ENCODE data around the gene UNG.

Gene UNG

DNA sequence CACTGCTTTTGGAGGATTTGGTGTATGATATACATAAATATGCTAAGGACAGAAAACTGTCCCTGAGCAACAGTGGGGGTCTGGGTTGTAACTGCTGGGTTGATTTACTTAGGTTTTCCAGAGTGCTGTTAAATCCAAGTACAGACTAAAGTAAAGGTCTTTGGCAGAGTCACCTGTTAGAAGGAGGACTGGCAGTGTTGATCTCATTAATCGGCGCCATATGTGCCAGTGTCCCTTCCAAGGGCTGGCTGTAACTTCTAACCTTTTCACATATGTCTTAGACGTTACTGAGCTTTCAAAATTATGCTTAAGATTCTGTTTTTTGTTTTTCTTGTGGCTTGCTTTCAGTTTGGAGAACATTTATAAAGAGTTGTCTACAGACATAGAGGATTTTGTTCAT, 5.1 kb downstream of the UNG start:
- H3K27me3 ChIP-seq (ENCODE audit: control insufficient read depth in 1 of 2, insufficient read depth in 2 of 2, low read length in 2 of 2): no peaks in the 10 kb centered on the region
- peaks cover 16 to 17% of the 10 kb centered on the region in 2 donors for H3K4me1 ChIP-seq (ENCODE audit: control insufficient read depth in 1 of 2, insufficient read depth in 2 of 2, low read length in 2 of 2)
- H3K27ac ChIP-seq (ENCODE audit: low read depth, low read length): no peak overlapping the region
- no peak overlapping the region for H3K9ac ChIP-seq (ENCODE audit: low read depth in 1 of 2, low read length in 2 of 2)
- peaks cover 27 to 52% of the 10 kb centered on the region in 2 donors for H3K36me3 ChIP-seq (ENCODE audit: control insufficient read depth in 1 of 2, insufficient read depth in 2 of 2, low read length in 2 of 2)
- H3K4me3 ChIP-seq (ENCODE audit: low read depth in 1 of 2, low read length in 2 of 2): no peak overlapping the region
- no peaks in the 10 kb centered on the region for H3K9me3 ChIP-seq (ENCODE audit: control insufficient read depth in 1 of 2, low read length in 2 of 2)

DNA sequence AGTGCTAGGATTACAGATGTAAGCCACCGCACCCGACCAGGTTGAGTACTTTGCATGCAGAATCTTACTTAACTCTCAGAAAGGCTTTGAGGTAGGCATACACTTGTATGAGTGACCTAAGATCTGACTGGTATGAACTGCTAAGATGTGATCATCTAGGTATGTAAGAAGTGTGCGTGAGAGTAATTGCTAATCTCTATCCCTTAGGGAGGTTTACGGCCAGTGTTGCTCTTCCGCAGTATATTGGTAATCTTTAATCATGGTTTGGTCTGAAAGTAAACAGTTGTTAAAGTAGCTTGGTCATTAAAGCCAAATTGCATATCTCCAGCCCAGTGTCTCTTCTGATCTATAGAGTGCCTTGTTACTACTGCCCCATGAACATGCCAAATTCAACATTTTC, 7.8 kb downstream of the UNG start:
- Histone ChIP-seq H3K4me1 (ENCODE audit: control insufficient read depth in 1 of 2, insufficient read depth in 2 of 2, low read length in 2 of 2) (peaks cover 1 to 3% of the 10 kb centered on the region in 2 donors), H3K27ac (ENCODE audit: low read depth, low read length) (no peak overlapping the region), H3K27me3 (ENCODE audit: control insufficient read depth in 1 of 2, insufficient read depth in 2 of 2, low read length in 2 of 2) (no peaks in the 10 kb centered on the region), H3K9ac (ENCODE audit: low read depth in 1 of 2, low read length in 2 of 2) (no peak overlapping the region), H3K9me3 (ENCODE audit: control insufficient read depth in 1 of 2, low read length in 2 of 2) (no peaks in the 10 kb centered on the region), H3K36me3 (ENCODE audit: control insufficient read depth in 1 of 2, insufficient read depth in 2 of 2, low read length in 2 of 2) (peaks cover 31 to 72% of the 10 kb centered on the region in 2 donors), H3K4me3 (ENCODE audit: low read depth in 1 of 2, low read length in 2 of 2) (no peak overlapping the region)

DNA sequence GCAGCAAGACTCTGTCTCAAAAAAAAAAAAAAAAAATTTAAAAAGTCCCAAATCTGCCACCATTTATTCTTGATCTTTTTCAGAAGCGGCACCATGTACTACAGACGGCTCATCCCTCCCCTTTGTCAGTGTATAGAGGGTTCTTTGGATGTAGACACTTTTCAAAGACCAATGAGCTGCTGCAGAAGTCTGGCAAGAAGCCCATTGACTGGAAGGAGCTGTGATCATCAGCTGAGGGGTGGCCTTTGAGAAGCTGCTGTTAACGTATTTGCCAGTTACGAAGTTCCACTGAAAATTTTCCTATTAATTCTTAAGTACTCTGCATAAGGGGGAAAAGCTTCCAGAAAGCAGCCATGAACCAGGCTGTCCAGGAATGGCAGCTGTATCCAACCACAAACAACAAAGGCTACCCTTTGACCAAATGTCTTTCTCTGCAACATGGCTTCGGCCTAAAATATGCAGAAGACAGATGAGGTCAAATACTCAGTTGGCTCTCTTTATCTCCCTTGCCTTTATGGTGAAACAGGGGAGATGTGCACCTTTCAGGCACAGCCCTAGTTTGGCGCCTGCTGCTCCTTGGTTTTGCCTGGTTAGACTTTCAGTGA, 12.5 kb downstream of the UNG start:
- no peak overlapping the region for H3K4me3 ChIP-seq (ENCODE audit: low read depth in 1 of 2, low read length in 2 of 2)

DNA sequence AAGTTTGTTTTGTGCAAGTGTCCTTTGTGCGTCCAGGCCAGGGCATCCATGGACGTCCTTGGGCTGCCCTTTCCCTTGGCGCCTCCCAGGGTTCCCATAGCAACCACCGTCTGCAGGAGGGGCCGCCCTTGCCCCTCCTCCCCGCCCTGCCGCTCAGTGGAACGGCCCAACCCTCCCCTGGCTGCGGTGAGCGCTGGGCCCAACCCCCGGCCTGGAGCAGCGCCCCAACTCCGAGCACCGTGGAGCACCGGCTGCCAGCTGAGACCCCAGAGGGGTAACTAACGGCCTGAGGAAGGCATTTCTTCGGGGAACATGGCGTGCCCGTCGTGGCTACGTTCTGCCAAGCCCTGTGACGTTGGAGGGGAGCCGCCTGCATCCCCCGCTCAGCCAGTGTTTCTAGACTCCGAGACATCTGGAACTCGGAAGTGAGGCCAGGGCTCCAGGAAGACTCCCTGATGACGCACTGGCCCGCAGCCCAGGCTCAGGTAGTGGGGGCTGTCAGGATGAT, 13.6 kb downstream of the UNG start:
- Histone ChIP-seq H3K4me1 (ENCODE audit: control insufficient read depth in 1 of 2, insufficient read depth in 2 of 2, low read length in 2 of 2) (peaks cover 39 to 49% of the 10 kb centered on the region in 2 donors), H3K36me3 (ENCODE audit: control insufficient read depth in 1 of 2, insufficient read depth in 2 of 2, low read length in 2 of 2) (peaks cover 7 to 32% of the 10 kb centered on the region in 2 donors), H3K9ac (ENCODE audit: low read depth in 1 of 2, low read length in 2 of 2) (peak overlapping the region; percentile 77 to 94), H3K4me3 (ENCODE audit: low read depth in 1 of 2, low read length in 2 of 2) (peak overlapping the region; percentile 85), H3K9me3 (ENCODE audit: control insufficient read depth in 1 of 2, low read length in 2 of 2) (no peaks in the 10 kb centered on the region), H3K27me3 (ENCODE audit: control insufficient read depth in 1 of 2, insufficient read depth in 2 of 2, low read length in 2 of 2) (no peaks in the 10 kb centered on the region), H3K27ac (ENCODE audit: low read depth, low read length) (peak overlapping the region; percentile 97)

More for the DNA sequence above, 12.5 kb downstream of the UNG start:
- H3K4me1 ChIP-seq (ENCODE audit: control insufficient read depth in 1 of 2, insufficient read depth in 2 of 2, low read length in 2 of 2): peaks cover 27 to 37% of the 10 kb centered on the region in 2 donors
- no peaks in the 10 kb centered on the region for H3K27me3 ChIP-seq (ENCODE audit: control insufficient read depth in 1 of 2, insufficient read depth in 2 of 2, low read length in 2 of 2)
- no peak overlapping the region for H3K9ac ChIP-seq (ENCODE audit: low read depth in 1 of 2, low read length in 2 of 2)
- peaks cover 15 to 44% of the 10 kb centered on the region in 2 donors for H3K36me3 ChIP-seq (ENCODE audit: control insufficient read depth in 1 of 2, insufficient read depth in 2 of 2, low read length in 2 of 2)
- H3K9me3 ChIP-seq (ENCODE audit: control insufficient read depth in 1 of 2, low read length in 2 of 2): no peaks in the 10 kb centered on the region
- H3K27ac ChIP-seq (ENCODE audit: low read depth, low read length): peak overlapping the region; percentile 8

DNA sequence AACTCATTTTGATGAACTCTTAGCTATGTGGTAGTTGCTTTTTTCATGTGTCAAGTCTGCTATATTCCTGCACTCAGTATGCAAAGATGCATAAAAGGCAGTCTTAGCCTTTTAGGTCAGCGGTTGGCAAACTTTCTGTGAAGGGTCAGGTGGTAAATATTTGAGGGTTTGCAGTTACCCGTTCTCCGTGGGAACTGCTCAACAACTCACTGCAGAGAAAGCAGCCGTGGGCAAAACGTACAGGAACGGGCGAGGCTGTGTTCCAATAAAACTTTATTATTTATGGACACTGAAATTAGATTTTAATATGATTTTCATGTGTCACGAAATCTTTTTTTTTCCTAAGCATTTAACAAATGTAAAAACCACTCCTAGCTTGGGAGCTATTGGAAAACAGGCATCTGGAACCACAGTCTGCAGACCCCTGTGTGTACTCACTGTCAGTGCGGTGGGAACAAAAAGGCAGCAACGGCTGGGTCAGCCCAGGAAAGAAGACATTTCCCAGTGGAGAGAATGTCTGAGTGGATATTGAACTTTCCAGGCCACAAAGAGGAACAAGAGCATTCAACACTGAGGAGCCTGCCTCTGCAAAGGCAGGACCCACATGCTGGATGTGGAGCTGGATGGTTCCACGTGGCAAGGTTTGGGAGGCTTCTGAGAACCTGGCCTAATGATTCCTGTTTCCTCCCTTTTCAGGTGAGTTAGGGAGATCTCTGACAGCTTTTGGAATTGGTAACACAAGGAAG, 15.5 kb downstream of the UNG start:
- H3K9me3 ChIP-seq (ENCODE audit: control insufficient read depth in 1 of 2, low read length in 2 of 2): no peaks in the 10 kb centered on the region
- peak overlapping the region; percentile 8 to 34 for H3K9ac ChIP-seq (ENCODE audit: low read depth in 1 of 2, low read length in 2 of 2)
- peaks cover 3 to 20% of the 10 kb centered on the region in 2 donors for H3K36me3 ChIP-seq (ENCODE audit: control insufficient read depth in 1 of 2, insufficient read depth in 2 of 2, low read length in 2 of 2)
- peak overlapping the region; percentile 33 to 57 for H3K4me3 ChIP-seq (ENCODE audit: low read depth in 1 of 2, low read length in 2 of 2)
- H3K27me3 ChIP-seq (ENCODE audit: control insufficient read depth in 1 of 2, insufficient read depth in 2 of 2, low read length in 2 of 2): no peaks in the 10 kb centered on the region
- H3K27ac ChIP-seq (ENCODE audit: low read depth, low read length): peak overlapping the region; percentile 11
- peaks cover 52 to 59% of the 10 kb centered on the region in 2 donors for H3K4me1 ChIP-seq (ENCODE audit: control insufficient read depth in 1 of 2, insufficient read depth in 2 of 2, low read length in 2 of 2)

DNA sequence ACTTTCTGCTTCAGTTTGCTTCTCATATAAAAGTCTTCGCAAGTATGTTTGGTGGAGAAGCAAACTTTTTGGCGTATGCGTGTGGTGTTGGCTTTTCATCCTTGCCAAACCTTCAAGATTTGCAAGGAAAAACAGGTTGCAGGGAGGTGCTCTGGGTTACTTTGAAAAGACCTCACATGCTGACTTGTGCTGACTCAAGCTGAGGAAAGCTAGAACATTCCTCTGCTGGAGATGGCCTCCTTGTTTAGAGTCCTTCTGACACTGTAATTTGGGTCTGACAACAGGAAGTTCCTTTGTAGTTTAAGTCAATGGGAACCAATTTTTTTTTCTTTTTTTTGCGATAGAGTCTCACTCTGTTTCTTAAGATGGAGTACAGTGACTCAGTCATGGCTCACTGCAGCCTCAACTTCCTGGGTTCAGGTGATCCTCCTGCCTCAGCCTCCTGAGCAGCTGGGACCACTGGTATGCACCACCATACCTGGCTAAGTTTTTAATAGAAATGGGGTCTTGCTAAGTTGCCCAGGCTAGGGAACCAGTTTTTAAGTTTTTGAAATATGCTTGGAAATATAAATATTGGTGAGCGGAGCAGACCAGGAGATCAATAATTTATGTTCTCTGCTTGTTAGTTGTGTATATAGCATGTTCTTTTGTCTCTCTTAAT, 16.4 kb downstream of the UNG start:
- peaks cover 61 to 68% of the 10 kb centered on the region in 2 donors for H3K4me1 ChIP-seq (ENCODE audit: control insufficient read depth in 1 of 2, insufficient read depth in 2 of 2, low read length in 2 of 2)
- H3K36me3 ChIP-seq (ENCODE audit: control insufficient read depth in 1 of 2, insufficient read depth in 2 of 2, low read length in 2 of 2): peaks cover 0 to 11% of the 10 kb centered on the region in 2 donors
- H3K27ac ChIP-seq (ENCODE audit: low read depth, low read length): peak overlapping the region; percentile 20
- H3K9ac ChIP-seq (ENCODE audit: low read depth in 1 of 2, low read length in 2 of 2): no peak overlapping the region
- H3K27me3 ChIP-seq (ENCODE audit: control insufficient read depth in 1 of 2, insufficient read depth in 2 of 2, low read length in 2 of 2): no peaks in the 10 kb centered on the region
- H3K9me3 ChIP-seq (ENCODE audit: control insufficient read depth in 1 of 2, low read length in 2 of 2): no peaks in the 10 kb centered on the region
- peak overlapping the region; percentile 33 to 57 for H3K4me3 ChIP-seq (ENCODE audit: low read depth in 1 of 2, low read length in 2 of 2)

DNA sequence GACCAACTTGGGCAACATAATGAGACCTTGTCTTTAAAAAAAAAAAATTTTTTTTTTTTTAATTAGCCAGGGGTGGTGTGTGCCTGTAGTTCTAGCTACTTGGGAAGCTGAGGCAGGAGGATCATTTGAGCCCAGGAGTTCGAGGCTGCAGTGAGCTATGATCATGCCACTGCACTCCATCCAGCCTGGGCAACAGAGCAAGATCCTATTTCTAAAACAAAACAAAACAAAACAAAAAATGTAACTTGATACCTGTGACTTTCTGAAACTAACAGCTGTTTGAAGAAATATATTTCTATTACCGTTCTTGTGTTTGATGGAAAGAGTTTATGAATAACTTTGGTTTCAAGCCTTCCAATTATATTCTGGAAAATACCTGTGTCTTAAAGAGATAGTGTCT, 17.2 kb downstream of the UNG start:
- Histone ChIP-seq H3K9ac (ENCODE audit: low read depth in 1 of 2, low read length in 2 of 2) (peak overlapping the region in 1 of 2 donors; percentile 48), H3K4me3 (ENCODE audit: low read depth in 1 of 2, low read length in 2 of 2) (peak overlapping the region; percentile 34 to 57), H3K36me3 (ENCODE audit: control insufficient read depth in 1 of 2, insufficient read depth in 2 of 2, low read length in 2 of 2) (peaks cover 0 to 7% of the 10 kb centered on the region in 2 donors), H3K4me1 (ENCODE audit: control insufficient read depth in 1 of 2, insufficient read depth in 2 of 2, low read length in 2 of 2) (peaks cover 63 to 70% of the 10 kb centered on the region in 2 donors), H3K27me3 (ENCODE audit: control insufficient read depth in 1 of 2, insufficient read depth in 2 of 2, low read length in 2 of 2) (no peaks in the 10 kb centered on the region), H3K27ac (ENCODE audit: low read depth, low read length) (peak overlapping the region; percentile 77), H3K9me3 (ENCODE audit: control insufficient read depth in 1 of 2, low read length in 2 of 2) (no peaks in the 10 kb centered on the region)

DNA sequence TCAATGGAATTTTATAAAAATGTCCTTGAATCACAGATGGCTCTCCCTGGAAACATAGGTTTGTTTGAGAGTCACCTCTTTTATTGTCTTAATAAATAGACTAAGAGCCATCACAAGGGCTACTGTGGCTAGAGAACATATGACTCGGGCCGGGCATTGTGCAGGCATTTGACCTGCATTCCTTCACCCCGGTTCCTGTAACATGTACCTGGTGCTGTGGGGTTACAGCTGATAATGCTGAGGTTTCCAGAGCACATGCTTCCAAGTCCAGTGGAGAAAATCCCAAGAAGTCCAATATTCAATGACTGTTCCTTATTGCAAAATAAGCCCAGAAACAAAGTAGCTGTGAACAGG, 18.0 kb downstream of the UNG start:
- Histone ChIP-seq H3K27ac (ENCODE audit: low read depth, low read length) (peak overlapping the region; percentile 77), H3K36me3 (ENCODE audit: control insufficient read depth in 1 of 2, insufficient read depth in 2 of 2, low read length in 2 of 2) (no peaks in the 10 kb centered on the region), H3K9me3 (ENCODE audit: control insufficient read depth in 1 of 2, low read length in 2 of 2) (no peaks in the 10 kb centered on the region), H3K9ac (ENCODE audit: low read depth in 1 of 2, low read length in 2 of 2) (peak overlapping the region; percentile 3 to 48), H3K4me3 (ENCODE audit: low read depth in 1 of 2, low read length in 2 of 2) (peak overlapping the region; percentile 34 to 57), H3K27me3 (ENCODE audit: control insufficient read depth in 1 of 2, insufficient read depth in 2 of 2, low read length in 2 of 2) (no peaks in the 10 kb centered on the region), H3K4me1 (ENCODE audit: control insufficient read depth in 1 of 2, insufficient read depth in 2 of 2, low read length in 2 of 2) (peaks cover 66 to 74% of the 10 kb centered on the region in 2 donors)

DNA sequence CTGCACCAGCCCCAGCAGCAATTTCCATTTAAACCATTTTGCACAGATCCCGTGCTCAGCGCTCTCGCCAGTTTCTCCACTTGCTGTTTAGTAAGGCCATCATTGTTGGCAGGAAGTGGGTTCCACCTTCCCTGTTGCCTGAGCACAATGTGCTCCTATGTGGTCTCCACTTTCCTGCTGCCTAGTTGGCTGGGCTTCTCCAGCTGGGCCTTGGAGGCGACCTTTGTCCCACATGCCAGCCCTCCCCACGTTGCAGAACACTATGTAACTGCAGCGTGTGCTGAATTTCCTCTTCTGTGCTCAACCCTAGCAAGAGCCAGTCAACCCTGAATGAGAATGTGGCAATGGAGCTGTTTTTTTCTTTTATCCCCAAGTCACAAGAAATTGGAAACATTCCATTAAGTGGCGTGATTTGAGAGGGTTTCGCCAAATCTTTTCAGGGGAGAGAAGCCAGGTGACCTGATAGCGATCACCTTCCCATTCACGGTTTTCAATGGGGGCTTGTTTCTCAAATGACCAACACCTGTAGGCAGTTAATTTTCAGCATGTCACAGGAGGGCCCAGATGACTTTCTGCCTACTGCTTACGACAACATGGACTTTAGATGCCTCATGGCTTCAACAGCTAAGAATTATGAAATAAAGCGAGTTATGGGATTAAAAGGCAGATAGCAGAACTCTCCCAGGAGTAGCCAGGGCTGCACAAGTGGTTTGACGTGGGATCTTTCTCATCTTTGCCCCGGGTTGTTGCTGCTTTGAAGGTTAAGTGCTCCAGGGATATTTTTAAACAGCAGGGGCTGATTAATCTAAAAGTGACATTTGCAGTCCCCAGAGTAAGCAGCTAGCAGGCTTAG, 18.6 kb downstream of the UNG start, which contains the start of gene ACACB:
Gene ACACB, plus strand, starts transcription at position 830 of the 853 bp plus-strand sequence. CDS start 22,819 bp downstream, outside the sequence.
- H3K36me3 ChIP-seq (ENCODE audit: control insufficient read depth in 1 of 2, insufficient read depth in 2 of 2, low read length in 2 of 2): no peaks in the 10 kb centered on the region
- peaks cover 67 to 72% of the 10 kb centered on the region in 2 donors for H3K4me1 ChIP-seq (ENCODE audit: control insufficient read depth in 1 of 2, insufficient read depth in 2 of 2, low read length in 2 of 2)
- no peaks in the 10 kb centered on the region for H3K9me3 ChIP-seq (ENCODE audit: control insufficient read depth in 1 of 2, low read length in 2 of 2)
- peak within 1 kb of the TSS; percentile 3 to 48 for H3K9ac ChIP-seq (ENCODE audit: low read depth in 1 of 2, low read length in 2 of 2)
- no peaks in the 10 kb centered on the region for H3K27me3 ChIP-seq (ENCODE audit: control insufficient read depth in 1 of 2, insufficient read depth in 2 of 2, low read length in 2 of 2)
- peak within 1 kb of the TSS; percentile 34 to 57 for H3K4me3 ChIP-seq (ENCODE audit: low read depth in 1 of 2, low read length in 2 of 2)
- peak within 1 kb of the TSS; percentile 77 for H3K27ac ChIP-seq (ENCODE audit: low read depth, low read length)

Data from duodenal mucosa (tissue), 2 donors.